HG03095 (cell line): Measurements from ENCODE around the gene MB.

Experiments
- ATAC-seq: cut with Tn5 transposase; IDR thresholded peaks from one replicate; pipeline ENCODE4 v1.9.1; 2021; ENCODE audit warnings: moderate library complexity; ENCODE audit not compliant: unreplicated experiment

Gene MB

GRCh38 chr22:35618427-35619223, 1.5 kb upstream of the MB start:
- no peak for ATAC-seq

- ATAC-seq, result no peak
These were observed 1.1 kb downstream of the MB start for GRCh38 chr22:35616043-35616442.

GRCh38 chr22:35615156-35615555, 2.0 kb downstream of the MB start:
- no peak for ATAC-seq

DNA sequence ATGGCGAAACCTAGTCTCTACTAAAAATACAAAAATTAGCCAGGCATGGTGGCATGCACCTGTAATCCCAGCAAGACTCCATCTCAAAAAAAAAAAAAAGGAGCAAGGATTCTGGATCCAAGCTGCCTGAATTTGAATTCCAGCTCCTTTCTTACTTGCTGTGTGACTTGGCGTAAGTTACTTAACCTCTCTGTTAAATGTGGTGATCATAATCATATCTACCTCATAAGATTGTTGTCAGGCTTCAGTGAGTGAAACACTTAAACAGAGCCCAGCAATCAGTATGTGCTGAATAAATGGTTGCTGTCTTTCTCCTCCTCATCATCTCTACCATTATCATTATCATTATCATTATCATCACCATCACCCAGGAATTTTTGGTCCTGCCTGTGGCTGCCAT, 2.7 kb downstream of the MB start:
- no peak for ATAC-seq

GRCh38 chr22:35612903-35613302, 4.2 kb downstream of the MB start:
- ATAC-seq, result no peak

- ATAC-seq, result no peak
These were observed 5.1 kb downstream of the MB start for GRCh38 chr22:35611891-35612576.

GRCh38 chr22:35611200-35611890, 5.8 kb downstream of the MB start:
- ATAC-seq, result no peak

GRCh38 chr22:35610741-35611140, 6.4 kb downstream of the MB start:
- no peak for ATAC-seq

DNA sequence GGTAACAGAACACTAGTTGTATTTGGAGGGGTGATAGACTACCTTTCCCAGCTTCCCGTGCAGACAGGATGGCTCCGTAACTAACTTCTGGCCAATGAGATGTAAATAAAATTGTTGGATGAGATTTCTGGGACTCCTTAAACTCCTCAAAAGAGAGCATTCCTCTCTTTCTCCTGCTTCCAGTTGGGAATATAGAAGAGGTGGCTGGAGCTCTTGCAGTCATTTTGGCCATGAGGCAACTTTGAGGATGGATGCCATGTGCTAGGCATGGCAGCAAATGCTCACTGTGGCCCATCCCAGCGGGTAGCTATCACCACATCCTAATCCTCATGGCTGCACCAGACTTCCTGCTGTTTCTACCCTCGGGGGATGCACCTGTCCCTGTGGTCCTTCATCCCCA, 7.4 kb downstream of the MB start:
- ATAC-seq, result no peak

DNA sequence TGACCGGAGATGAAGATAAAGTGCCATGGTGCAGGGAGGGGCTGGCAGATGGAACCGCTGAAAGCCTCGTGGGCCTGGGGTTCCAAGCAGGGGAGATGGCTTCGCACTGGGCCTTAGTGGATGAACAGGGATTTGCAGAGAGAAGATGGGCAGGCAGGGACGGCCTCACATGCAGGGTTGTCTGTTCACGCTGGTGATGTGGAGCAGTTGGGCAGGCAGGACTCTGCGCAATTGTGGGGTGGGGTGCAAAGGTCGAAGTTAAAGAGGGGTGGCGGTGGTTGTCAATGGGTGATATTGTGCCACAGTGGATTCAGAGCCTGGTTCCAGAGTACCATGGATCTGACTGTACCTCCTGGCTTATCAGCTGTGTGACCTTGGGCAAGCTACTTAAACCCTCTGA, 7.9 kb downstream of the MB start:
- ATAC-seq, result no peak

- no peak for ATAC-seq
These were observed 9.0 kb downstream of the MB start for GRCh38 chr22:35608088-35608487.

DNA sequence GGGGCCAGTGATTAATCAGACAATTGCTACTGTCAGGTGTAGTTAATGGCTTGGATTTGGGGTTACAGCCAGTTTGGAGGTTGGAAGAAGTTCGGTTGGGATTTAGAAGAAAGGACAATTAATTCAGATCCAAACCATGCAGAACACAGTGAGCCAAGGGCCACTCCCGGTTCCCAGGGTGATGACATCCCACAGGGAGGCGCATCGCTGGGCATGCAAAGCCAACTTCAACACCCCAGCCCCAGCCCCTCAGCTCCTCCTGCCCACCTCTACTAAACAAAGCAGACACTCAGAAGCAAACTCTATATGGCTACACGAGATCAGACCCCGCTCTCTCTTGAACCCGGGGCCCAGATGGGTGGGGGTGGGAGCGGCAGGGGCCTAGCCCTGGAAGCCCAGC, 10.2 kb downstream of the MB start:
- ATAC-seq, result no peak

DNA sequence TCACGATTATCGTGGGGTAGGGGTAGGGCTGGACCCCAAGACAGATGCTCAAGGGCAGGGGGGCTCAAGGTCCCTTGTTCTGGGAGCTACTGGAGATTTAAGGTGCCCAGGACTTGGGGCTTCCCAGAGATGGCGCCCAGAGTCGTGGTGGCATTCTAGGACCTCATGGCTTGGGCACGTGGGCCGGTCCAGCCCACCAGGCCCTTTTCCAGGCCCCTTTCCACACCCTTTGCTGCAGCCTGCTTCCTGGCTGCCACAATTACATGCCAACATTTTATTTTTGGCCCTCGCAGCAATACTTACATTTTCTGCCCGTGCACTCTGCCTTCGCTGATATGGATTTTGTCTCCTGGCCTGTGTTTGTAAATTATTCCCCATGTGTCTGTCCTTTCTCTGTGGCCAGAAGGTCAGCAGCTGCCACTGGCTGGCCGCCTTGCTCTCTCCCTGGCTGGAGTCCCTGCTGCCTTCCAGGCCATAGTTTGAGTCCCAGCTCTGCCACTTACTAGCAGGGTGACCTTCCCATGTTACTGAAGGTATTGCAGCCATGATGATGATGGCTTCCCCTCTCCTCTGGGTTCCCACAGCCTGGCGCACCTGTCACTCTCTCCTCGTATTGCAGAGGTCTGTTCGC, 11.2 kb downstream of the MB start:
- no peak for ATAC-seq

DNA sequence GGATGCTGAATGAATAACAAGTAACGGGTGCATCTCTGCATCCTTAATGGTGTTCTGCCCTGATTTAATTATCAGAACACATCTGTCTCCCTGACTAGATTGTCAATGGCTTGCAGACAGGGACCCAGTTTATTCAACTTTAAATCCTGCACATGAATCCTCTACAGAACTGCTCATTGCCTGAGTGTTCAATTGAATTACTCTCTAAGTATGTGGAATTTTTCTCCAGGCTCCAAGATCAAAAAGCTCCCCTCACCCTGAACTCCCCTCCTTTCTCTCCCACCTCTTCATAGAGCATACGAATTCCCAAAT, 11.8 kb downstream of the MB start:
- ATAC-seq, result no peak

- no peak for ATAC-seq
These were observed 12.3 kb downstream of the MB start for GRCh38 chr22:35604621-35605368.

- ATAC-seq, result no peak
These were observed 15.2 kb downstream of the MB start for GRCh38 chr22:35601743-35602615.

GRCh38 chr22:35601013-35601580, 16.0 kb downstream of the MB start:
- ATAC-seq, result no peak

GRCh38 chr22:35600476-35600875, 16.7 kb downstream of the MB start:
- no peak for ATAC-seq

DNA sequence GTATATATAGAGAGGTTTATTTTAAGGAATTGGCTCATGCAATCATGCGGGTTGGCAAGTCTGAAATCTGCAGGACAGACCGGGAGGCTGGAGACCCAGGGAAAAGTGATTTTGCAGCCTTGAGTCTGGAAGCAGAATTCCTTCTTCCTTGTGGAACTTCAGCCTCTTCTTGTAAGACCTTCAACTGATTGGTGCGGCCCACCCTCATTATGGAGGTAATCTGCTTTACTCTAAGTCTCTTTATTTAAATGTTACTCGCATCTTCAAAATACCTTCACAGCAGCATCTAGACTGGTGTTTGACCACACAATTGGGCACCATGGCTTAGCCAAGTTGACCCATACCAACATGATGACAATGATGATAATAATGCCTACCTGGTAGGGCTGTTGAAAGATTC, 17.8 kb downstream of the MB start:
- ATAC-seq, result no peak

- no peak for ATAC-seq
These were observed 18.8 kb downstream of the MB start for GRCh38 chr22:35598396-35598710.
